C4-2B (cell line): Measurements from ENCODE around the gene TMEM270.

Experiments used
- ZFX ChIP-seq: fragments of 450-650 bp; IDR thresholded peaks from 2 replicates; pipeline ENCODE4 v1.6.1; 2017
- TF ChIP-seq, protein P1 (sequence below): fragments of 450-650 bp; conservative IDR thresholded peaks from 2 replicates; pipeline ENCODE4 v1.5.1; 2017; ENCODE audit warnings: mild to moderate bottlenecking

DNA sequence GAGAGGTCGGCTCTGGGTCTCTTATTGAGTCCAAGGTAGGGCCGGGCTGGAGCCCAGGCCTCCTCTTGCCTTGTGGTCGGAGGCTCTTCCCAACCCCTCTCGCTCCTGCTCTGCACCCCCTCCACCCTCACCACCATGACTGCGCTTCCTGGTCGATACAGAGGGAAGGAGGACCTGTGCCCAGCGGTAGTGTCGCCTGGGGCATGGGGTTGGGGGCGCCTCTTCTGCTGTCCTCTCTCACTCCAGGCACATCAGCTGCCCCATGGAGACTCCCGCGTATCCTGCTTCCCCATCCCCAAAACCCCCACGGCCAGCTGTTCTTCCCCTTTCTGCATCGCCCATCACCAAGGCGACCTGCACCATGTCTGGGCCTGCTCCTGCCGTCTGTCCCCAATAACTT, 44.4 kb downstream of the TMEM270 start:
- TF ChIP-seq, protein P1, sequence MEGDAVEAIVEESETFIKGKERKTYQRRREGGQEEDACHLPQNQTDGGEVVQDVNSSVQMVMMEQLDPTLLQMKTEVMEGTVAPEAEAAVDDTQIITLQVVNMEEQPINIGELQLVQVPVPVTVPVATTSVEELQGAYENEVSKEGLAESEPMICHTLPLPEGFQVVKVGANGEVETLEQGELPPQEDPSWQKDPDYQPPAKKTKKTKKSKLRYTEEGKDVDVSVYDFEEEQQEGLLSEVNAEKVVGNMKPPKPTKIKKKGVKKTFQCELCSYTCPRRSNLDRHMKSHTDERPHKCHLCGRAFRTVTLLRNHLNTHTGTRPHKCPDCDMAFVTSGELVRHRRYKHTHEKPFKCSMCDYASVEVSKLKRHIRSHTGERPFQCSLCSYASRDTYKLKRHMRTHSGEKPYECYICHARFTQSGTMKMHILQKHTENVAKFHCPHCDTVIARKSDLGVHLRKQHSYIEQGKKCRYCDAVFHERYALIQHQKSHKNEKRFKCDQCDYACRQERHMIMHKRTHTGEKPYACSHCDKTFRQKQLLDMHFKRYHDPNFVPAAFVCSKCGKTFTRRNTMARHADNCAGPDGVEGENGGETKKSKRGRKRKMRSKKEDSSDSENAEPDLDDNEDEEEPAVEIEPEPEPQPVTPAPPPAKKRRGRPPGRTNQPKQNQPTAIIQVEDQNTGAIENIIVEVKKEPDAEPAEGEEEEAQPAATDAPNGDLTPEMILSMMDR = no peak
- TF ChIP-seq ZFX = no peak
